Thoracic aorta (tissue), 2 donors: ENCODE data around the gene CIDEC. TPM values are rescaled to one million over a fixed set of nuclear protein-coding genes. Genes with fewer than 3 reads are reported as not detected.

Experiments
- ATAC-seq: fragments of 150-250 bp; one replicate; pipeline ENCODE4 v1.8.0; 2017; ENCODE audit warnings: low read depth; ENCODE audit not compliant: insufficient number of reproducible peaks, low FRiP score
- DNase-seq: peaks from one replicate; pipeline ENCODE4 v3.0.0-alpha.2; 2020; ENCODE audit warnings: low spot score
- H3K27ac ChIP-seq, 2 donors: fragments of 200-600 bp; sonication (generic); 1 replicate in 1 of 2; 2 replicates in 1 of 2; pipeline ENCODE4 v1.5.1; 2016; ENCODE audit warnings: mild to moderate bottlenecking in 2 of 2, moderate library complexity in 2 of 2
- H3K27me3 ChIP-seq: fragments of 200-600 bp; sonication (generic); replicated peaks from 2 replicates; pipeline ENCODE4 v1.6.0; 2016; ENCODE audit warnings: mild to moderate bottlenecking; ENCODE audit not compliant: insufficient read depth
- H3K36me3 ChIP-seq: fragments of 200-600 bp; sonication (generic); one replicate; pipeline ENCODE4 v1.5.1; 2016
- H3K4me1 ChIP-seq, 2 donors: fragments of 200-600 bp; sonication (generic); 1 replicate in 1 of 2; 2 replicates in 1 of 2; pipeline versions ENCODE4 v1.5.1 to v1.6.0; 2016; ENCODE audit warnings: low read depth in 2 of 2, mild to moderate bottlenecking in 1 of 2; ENCODE audit not compliant: control insufficient read depth in 1 of 2
- H3K4me3 ChIP-seq: fragments of 200-600 bp; sonication (generic); 2 replicates; pipeline ENCODE4 v1.5.1; 2016; ENCODE audit warnings: mild to moderate bottlenecking
- H3K9me3 ChIP-seq: fragments of 200-600 bp; sonication (generic); 2 replicates; pipeline ENCODE4 v1.5.1; 2016
- total RNA-seq, 2 donors: library from RNA; depleted of rRNA; stranded (reverse); fragments of >200 nt; gene quantifications; one replicate each; pipeline versions ENCODE4 v1.1.0 to v1.2.3, GENCODE V29; 2016
- TF ChIP-seq, protein P1 (sequence below): fragments of 200-600 bp; sonication (generic); IDR thresholded peaks from one replicate; pipeline ENCODE4 v1.5.1; 2019; ENCODE audit warnings: antibody characterized with exemption

Gene CIDEC
- total RNA-seq, 2 donors from 2014 or later = 2.0 to 2.6 TPM

- H3K4me1 ChIP-seq = peaks cover 29 to 38% of the 10 kb centered on the region in 2 donors
- H3K27ac ChIP-seq = peak overlapping the region in 1 of 2 donors; percentile 91
- H3K27me3 ChIP-seq = no peaks in the 10 kb centered on the region
- TF ChIP-seq, protein P1, sequence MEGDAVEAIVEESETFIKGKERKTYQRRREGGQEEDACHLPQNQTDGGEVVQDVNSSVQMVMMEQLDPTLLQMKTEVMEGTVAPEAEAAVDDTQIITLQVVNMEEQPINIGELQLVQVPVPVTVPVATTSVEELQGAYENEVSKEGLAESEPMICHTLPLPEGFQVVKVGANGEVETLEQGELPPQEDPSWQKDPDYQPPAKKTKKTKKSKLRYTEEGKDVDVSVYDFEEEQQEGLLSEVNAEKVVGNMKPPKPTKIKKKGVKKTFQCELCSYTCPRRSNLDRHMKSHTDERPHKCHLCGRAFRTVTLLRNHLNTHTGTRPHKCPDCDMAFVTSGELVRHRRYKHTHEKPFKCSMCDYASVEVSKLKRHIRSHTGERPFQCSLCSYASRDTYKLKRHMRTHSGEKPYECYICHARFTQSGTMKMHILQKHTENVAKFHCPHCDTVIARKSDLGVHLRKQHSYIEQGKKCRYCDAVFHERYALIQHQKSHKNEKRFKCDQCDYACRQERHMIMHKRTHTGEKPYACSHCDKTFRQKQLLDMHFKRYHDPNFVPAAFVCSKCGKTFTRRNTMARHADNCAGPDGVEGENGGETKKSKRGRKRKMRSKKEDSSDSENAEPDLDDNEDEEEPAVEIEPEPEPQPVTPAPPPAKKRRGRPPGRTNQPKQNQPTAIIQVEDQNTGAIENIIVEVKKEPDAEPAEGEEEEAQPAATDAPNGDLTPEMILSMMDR = no peak
- H3K4me3 ChIP-seq = no peak overlapping the region
- no peaks in the 10 kb centered on the region for H3K36me3 ChIP-seq
- ATAC-seq (no peak), DNase-seq (no peak)
- no peaks in the 10 kb centered on the region for H3K9me3 ChIP-seq
Measured at GRCh38 chr3:9914011-9914410, 34.0 kb upstream of the CIDEC start.

- DNase-seq = no peak
- TF ChIP-seq, protein P1 = no peak
- no peak for ATAC-seq
- Histone ChIP-seq H3K36me3 (no peaks in the 10 kb centered on the region), H3K9me3 (no peaks in the 10 kb centered on the region), H3K4me3 (no peak overlapping the region), H3K27ac (peak overlapping the region in 1 of 2 donors; percentile 91), H3K4me1 (peaks cover 28 to 38% of the 10 kb centered on the region in 2 donors), H3K27me3 (no peaks in the 10 kb centered on the region)
Measured at GRCh38 chr3:9913601-9914000, 33.5 kb upstream of the CIDEC start.

DNA sequence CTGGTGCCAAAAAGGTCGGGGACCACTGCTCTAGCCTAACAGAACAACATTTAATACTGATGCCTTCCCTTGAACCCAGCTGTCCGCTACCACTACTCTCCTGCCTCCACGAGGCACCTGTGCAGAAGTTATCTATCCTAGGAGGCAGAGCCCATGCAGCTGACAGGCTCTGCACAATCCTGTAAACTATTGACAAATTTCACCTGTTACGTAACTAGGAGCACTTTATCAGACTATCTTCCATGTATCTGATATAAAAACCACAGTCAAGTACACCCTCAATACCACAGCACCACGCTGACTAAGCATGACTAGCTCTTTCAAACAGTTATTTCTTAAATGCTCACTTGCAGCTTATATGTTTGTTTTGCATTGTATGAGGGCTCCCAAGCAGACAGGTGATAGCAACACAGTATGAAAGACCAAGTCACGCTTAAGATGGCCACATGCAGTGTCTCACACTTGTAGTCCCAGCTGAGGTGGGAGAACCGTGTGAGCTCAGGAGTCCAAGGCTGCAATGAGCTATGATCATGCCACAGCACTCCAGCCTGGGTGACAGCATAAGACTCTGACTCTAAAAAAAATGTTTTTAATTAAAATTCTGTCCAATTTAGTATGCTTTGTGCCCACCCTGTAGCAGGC, 32.4 kb upstream of the CIDEC start:
- H3K27me3 ChIP-seq = no peaks in the 10 kb centered on the region
- no peak overlapping the region for H3K27ac ChIP-seq
- H3K9me3 ChIP-seq = no peaks in the 10 kb centered on the region
- TF ChIP-seq, protein P1 = no peak
- DNase-seq (no peak), ATAC-seq (no peak)
- peaks cover 16 to 26% of the 10 kb centered on the region in 2 donors for H3K4me1 ChIP-seq
- H3K4me3 ChIP-seq = no peak overlapping the region
- H3K36me3 ChIP-seq = no peaks in the 10 kb centered on the region

DNA sequence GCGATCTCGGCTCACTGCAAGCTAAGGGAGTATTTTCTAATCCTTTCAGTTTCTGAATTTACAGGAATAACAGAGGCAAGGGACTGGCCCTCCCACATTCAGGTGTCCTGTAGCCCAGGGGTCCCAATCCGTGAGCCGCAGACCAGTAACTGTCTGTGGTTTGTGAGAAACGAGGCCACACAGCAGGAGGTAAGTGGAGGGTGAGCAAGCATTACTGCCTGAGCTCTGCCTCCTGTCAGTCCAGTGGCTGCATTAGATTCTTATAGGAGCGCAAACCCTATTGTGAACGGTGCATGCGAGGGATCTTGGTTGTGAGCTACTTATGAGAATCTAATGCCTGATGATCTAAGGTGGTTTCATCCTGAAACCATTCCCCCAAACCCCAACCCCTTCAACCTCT, 31.8 kb upstream of the CIDEC start:
- TF ChIP-seq, protein P1 = no peak
- peaks cover 14 to 22% of the 10 kb centered on the region in 2 donors for H3K4me1 ChIP-seq
- H3K27me3 ChIP-seq = no peaks in the 10 kb centered on the region
- H3K4me3 ChIP-seq = no peak overlapping the region
- H3K9me3 ChIP-seq = no peaks in the 10 kb centered on the region
- H3K36me3 ChIP-seq = no peaks in the 10 kb centered on the region
- no peak for ATAC-seq
- DNase-seq = no peak
- H3K27ac ChIP-seq = no peak overlapping the region

- H3K9me3 ChIP-seq = no peaks in the 10 kb centered on the region
- H3K27me3 ChIP-seq = no peaks in the 10 kb centered on the region
- TF ChIP-seq, protein P1 = no peak
- no peak for DNase-seq
- no peak overlapping the region for H3K27ac ChIP-seq
- peaks cover 2 to 9% of the 10 kb centered on the region in 2 donors for H3K4me1 ChIP-seq
- H3K36me3 ChIP-seq = no peaks in the 10 kb centered on the region
- no peak overlapping the region for H3K4me3 ChIP-seq
- ATAC-seq = no peak
Measured at GRCh38 chr3:9909221-9910013, 29.4 kb upstream of the CIDEC start.
